ENCODE data around the gene ICAM3.

ICAM3 gene

GRCh38 chr19:10299545-10300458, 39.6 kb downstream of the ICAM3 start:
- H3K4me3 ChIP-seq (ENCODE audit: low read length): no peak overlapping the region
- no peak for TF ChIP-seq CTCF (conservative IDR thresholded peaks at IDR 0.05; ENCODE audit: low read depth, low read length)
- DNase-seq (ENCODE audit: low read depth): no peak

GRCh38 chr19:10295847-10296591, 43.4 kb downstream of the ICAM3 start:
- no peak for DNase-seq (ENCODE audit: low read depth)
- no peak overlapping the region for H3K4me3 ChIP-seq (ENCODE audit: low read length)
- TF ChIP-seq CTCF (conservative IDR thresholded peaks at IDR 0.05; ENCODE audit: low read depth, low read length): no peak

GRCh38 chr19:10295305-10295846, 44.0 kb downstream of the ICAM3 start:
- TF ChIP-seq CTCF (conservative IDR thresholded peaks at IDR 0.05; ENCODE audit: low read depth, low read length): peak; percentile 18
- DNase-seq (ENCODE audit: low read depth): no peak
- no peak overlapping the region for H3K4me3 ChIP-seq (ENCODE audit: low read length)

- TF ChIP-seq CTCF (conservative IDR thresholded peaks at IDR 0.05; ENCODE audit: low read depth, low read length): peak; percentile 18
- no peak overlapping the region for H3K4me3 ChIP-seq (ENCODE audit: low read length)
- DNase-seq (ENCODE audit: low read depth): no peak
Measured at GRCh38 chr19:10294368-10294697, 45.1 kb downstream of the ICAM3 start.

GRCh38 chr19:10293637-10294367, 45.6 kb downstream of the ICAM3 start:
- TF ChIP-seq CTCF (conservative IDR thresholded peaks at IDR 0.05; ENCODE audit: low read depth, low read length): no peak
- no peak overlapping the region for H3K4me3 ChIP-seq (ENCODE audit: low read length)
- no peak for DNase-seq (ENCODE audit: low read depth)

GRCh38 chr19:10292789-10293636, 46.4 kb downstream of the ICAM3 start:
- H3K4me3 ChIP-seq (ENCODE audit: low read length): peak overlapping the region; percentile 29
- DNase-seq (ENCODE audit: low read depth): no peak
- TF ChIP-seq CTCF (conservative IDR thresholded peaks at IDR 0.05; ENCODE audit: low read depth, low read length): no peak

All from retinal pigment epithelial cell (primary cell).